Fibroblast of lung (primary cell): ENCODE measurements around the gene ODAD3.

Experiments used
- CTCF ChIP-seq, 2 donors: IDR thresholded peaks in 1 of 2; conservative IDR thresholded peaks in 1 of 2; 1 replicate in 1 of 2; 2 replicates in 1 of 2; pipeline ENCODE4 v1.5.1; 2011 to 2012; ENCODE audit warnings: low read length in 2 of 2, control low read depth in 1 of 2, inconsistent platforms in 1 of 2, low read depth in 1 of 2, mild to moderate bottlenecking in 1 of 2
- EZH2 ChIP-seq: IDR thresholded peaks from 2 replicates; pipeline ENCODE4 v1.5.1; 2012; ENCODE audit warnings: low read length, control low read depth, mild to moderate bottlenecking; ENCODE audit errors: missing control alignments

- TF ChIP-seq CTCF (conservative IDR thresholded peaks at IDR 0.05 in 1 of 2, IDR thresholded peaks at IDR 0.05 in 1 of 2; ENCODE audit: low read depth in 1 of 2, low read length in 2 of 2) (peak; percentile 67 to 69), EZH2 (no peak)
Measured at GRCh38 chr19:11446652-11447301, 11.9 kb upstream of the ODAD3 start.
